ENCODE measurements around the gene NPAS3. TPM values are rescaled to one million over a fixed set of nuclear protein-coding genes. Genes with fewer than 3 reads are reported as not detected.

Gene NPAS3
- total and polyA plus RNA-seq, 2 of the 8 experiments (the other 6 are each of a cell fraction or from before 2014, with no cell fraction given), result 0.11 to 0.60 TPM

- no peak for TF ChIP-seq ATF2 (IDR thresholded peaks at IDR 0.05; ENCODE audit: low read length)
- no peak for TF ChIP-seq POLR2AphosphoS5 (IDR thresholded peaks at IDR 0.05; ENCODE audit: low read depth, low read length)
Observed at GRCh38 chr14:33237115-33237740, 298.5 kb downstream of the NPAS3 start (continued).

Measured in H1 (cell line).